ENCODE measurements around the gene MRPL14. TPM values are rescaled to one million over a fixed set of nuclear protein-coding genes. Genes with fewer than 3 reads are reported as not detected.
A peak's percentile ranks its signal among the peaks of the same experiment; 100 is the strongest.

The MRPL14 gene
- total RNA-seq = 10 to 100 TPM; 26.4 to 33.5 TPM
- long read RNA-seq, donor 1, transcript MRPL14-201 (3 exons, 959 nt) = major isoform, 6 of 8 reads
- long read RNA-seq, donor 1, partial matches to known transcripts = 0 of 8 reads
- long read RNA-seq, donor 1, other reads (novel, unspliced or antisense) = 2 of 8 reads
- long read RNA-seq, donor 2, transcript MRPL14-201 (3 exons, 959 nt) = major isoform, 31 of 38 reads
- long read RNA-seq, donor 2, partial matches to known transcripts = 1 of 38 reads
- long read RNA-seq, donor 2, other reads (novel, unspliced or antisense) = 6 of 38 reads

DNA sequence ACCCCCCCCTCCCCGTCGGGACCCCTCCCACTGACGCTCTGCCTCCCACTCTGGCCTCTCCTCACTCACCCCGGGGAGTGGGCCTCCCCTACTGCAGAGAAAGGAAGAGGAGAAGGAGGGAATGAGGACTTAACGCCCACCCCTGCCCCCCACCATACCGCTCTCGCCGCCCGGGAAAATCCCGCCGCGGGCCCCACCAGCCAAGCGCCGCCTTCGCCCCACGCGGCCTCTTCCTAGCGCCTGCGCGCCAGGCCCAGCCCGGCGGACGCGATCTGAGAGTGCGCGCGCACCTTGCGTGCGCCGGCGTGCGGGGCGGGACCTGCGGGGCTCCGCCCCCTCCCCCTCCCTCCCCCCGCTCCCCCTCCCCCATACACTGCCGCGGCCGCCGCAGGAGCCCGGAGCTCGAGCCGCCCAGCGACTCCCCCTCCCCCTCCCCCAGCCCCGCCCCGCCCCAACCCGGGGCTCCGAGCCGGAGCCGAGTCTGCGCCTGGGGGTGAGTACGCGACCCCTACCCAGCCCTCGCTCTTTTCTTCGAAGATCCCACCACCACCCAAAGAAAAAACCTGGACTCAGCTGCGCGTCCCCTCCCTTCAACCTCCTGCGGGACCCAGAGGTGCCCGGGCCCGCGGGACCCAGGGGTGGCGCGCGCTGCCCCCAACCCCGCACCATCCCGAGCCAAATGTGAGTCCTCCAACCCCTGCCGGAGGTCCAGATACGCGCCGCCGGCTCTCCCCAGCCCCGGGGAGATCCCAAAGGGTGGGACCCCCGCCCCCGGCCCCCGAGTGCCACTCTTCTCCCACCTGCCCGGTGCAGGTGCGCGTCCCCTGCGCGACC lies at the start of gene MRPL14, which contains the start of gene TMEM63B:
MRPL14 (minus strand) TSS at position 267 of the 834 bp plus-strand sequence. CDS start 10,841 bp downstream, outside the sequence.
TMEM63B (plus strand) TSS at position 369 of the 834 bp plus-strand sequence. CDS start 7,031 bp downstream, outside the sequence.
- intact Hi-C loops (cut with DNase I) = no loop called here

GRCh38 chr6:44176130-44176761 lies 49.0 kb upstream of the MRPL14 start:
- peak; percentile 57 for DNase-seq (ENCODE audit: low spot score)
- intact Hi-C loops (cut with DNase I) = loop anchor here in 1 of 2 donors (10.0 kb wide), 1 partner anchor 169 kb away; the partner anchor contains the start of gene SPATS1

More for the DNA sequence above, at the start of gene MRPL14, which contains the start of gene TMEM63B:
- DNase-seq (ENCODE audit: low spot score) = peak; percentile 97

GRCh38 chr6:44172731-44173500 lies 45.7 kb upstream of the MRPL14 start:
- peak; percentile 95 for DNase-seq (ENCODE audit: low spot score)
- intact Hi-C loops (cut with DNase I) = loop anchor here (5.0 to 10.0 kb wide), 2 partner anchors 64 to 172 kb away; partner anchors contain the start of gene SPATS1 (in 1 of the 2)

DNA sequence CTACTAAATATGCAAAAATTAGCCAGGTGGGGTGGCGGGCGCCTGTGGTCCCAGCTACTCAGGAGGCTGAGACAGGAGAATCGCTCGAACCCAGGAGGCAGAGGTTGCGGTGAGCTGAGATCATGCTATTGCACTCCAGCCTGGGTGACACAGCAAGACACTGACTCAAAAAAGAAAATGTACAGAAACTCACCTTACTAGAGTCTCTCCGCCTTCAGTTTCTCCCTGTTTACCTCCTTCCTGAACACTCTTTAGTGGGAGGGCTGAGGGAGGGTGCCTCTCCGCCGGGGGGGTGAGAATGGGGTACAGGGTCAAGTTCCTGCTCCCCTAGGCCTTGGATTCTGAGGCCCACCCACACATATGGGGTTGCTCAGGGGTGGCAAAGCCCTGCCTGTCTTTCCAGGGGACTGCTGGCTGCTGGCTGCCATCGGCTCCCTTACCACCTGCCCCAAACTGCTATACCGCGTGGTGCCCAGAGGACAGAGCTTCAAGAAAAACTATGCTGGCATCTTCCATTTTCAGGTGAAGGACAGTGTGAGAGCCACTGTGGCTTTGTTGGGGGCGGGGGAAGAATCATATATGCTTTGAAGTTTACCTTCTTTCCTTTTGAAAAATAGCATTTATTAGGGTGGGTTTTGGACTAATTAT lies 44.8 kb upstream of the MRPL14 start:
- DNase-seq (ENCODE audit: low spot score) = peak; percentile 66
- intact Hi-C loops (cut with DNase I) = loop anchor here (5.0 to 10.0 kb wide), 2 partner anchors 65 to 173 kb away; partner anchors contain the start of gene SPATS1 (in 1 of the 2)

DNA sequence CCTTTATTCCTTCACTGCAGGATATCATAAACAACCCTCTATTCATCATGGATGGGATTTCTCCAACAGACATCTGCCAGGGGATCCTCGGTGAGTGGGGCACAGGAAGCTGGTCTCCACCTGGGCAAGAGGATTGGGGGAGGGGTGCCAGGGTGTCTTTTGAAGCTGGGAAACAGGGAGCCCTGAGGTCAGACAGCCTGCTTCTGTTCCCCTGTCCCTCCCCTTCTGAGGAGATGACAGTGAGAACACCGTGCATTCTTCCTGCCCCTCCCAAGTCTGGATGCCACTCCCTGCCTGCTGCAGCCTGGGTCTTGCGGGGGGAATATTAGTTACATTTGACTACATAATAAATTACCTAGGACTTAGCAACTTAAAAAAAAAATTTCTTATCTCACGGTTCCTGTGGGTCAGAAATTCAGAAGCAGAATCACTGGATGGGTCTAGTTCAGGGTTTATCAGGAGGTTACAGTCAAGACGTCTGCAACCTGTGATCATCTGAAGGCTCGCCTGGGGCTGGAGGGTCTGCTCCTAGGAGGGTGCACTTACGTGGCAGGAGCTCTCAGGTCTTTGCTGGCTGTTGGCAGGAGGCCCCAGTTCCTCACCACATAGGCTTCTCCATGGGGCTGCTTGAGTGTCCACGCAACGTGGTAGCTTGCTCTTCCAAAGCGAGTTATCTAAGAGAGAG lies 42.8 kb upstream of the MRPL14 start:
- no peak for DNase-seq (ENCODE audit: low spot score)
- intact Hi-C loops (cut with DNase I) = loop anchor here (5.0 to 10.0 kb wide), 2 partner anchors 67 to 175 kb away; partner anchors contain the start of gene SPATS1 (in 1 of the 2)

- DNase-seq (ENCODE audit: low spot score) = peak; percentile 62
- intact Hi-C loops (cut with DNase I) = no loop called here
These were observed 41.9 kb upstream of the MRPL14 start for GRCh38 chr6:44169154-44169553.

DNA sequence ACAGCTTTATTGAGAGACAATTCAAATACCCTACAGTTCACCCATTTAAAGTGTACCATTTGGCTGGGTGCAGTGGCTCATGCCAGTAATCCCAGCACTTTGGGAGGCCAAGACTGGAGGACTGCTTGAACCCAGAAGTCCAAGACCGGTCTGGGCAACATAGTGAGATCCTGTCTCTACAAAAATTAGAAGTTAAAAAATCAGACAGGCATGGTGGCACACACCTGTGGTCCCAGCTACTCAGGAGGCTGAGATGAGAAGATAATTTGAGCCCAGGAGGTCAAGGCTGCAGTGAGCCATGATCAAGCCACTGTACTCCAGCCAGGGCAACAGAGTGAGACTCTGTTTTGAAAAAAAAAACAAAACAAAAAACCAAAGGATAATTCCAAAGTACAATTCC lies 40.3 kb upstream of the MRPL14 start:
- no peak for DNase-seq (ENCODE audit: low spot score)
- intact Hi-C loops (cut with DNase I) = no loop called here

DNA sequence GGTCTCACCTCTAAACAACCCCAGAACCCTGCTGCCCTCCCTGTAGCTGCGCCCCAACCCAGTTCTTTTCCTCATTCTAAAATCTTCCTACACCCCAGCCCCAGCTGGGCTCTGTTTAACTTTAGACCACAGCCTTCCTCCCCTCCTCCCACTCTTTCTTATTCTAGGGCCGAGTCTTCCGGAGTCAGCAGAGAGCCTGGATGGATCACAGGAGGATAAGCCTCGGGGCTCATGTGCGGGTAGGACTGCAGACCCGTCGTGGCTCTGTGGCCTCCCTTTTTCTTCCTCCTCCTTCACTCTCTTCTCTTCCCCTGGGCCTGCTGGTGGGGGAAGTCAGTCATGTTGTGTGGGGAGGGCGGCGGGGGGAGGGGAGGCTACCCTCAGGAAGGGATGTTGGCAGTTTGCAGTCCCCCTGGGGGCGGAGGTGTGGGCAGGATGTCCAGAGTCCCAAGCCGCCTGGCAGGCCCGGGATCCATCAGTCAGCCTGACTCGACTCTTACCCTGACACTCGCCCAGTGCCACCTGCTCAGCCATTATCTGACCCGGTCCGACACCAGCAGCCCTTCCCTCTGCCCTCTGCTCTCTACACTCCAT lies 39.4 kb upstream of the MRPL14 start:
- intact Hi-C loops (cut with DNase I) = no loop called here

GRCh38 chr6:44166116-44166515 lies 38.9 kb upstream of the MRPL14 start:
- intact Hi-C loops (cut with DNase I) = no loop called here
- DNase-seq (ENCODE audit: low spot score) = peak; percentile 61

More for the DNA sequence above, 39.4 kb upstream of the MRPL14 start:
- DNase-seq (ENCODE audit: low spot score) = peak; percentile 67

DNA sequence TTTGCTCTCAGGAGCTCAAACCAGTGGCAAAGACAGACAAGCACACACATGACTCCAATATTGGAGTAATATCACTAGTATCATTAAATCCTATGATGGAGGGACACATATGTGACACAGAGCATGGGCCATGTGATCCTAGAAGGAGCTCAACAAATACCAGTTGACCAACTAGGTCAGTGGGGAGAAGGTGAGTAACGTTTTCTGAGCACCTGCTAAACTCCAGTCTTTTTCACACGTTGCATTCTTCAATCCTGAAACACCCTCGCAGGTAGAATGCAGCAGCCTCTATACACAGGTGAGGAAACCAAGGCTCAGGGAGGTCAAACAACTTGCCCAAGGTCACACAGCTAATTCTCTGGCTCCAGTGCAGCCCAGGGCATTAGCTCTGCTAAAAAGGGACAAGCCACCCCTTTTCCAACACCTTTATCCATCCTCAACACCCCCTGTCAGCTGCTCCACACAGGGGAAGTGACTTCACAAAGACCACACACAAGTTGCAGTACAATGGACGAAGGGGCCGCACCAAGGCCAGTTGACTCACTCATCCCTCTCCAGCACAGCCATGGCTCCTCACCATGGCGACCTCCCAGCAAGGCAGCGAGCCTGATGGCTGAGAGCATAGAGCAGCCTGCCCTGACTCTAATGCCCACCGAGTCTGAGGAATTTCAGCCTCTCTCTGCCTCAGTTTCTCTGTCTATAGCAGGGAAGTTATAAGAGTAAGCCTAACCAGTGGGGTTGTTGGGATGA lies 35.8 kb upstream of the MRPL14 start:
- intact Hi-C loops (cut with DNase I) = no loop called here
- no peak for DNase-seq (ENCODE audit: low spot score)

- intact Hi-C loops (cut with DNase I) = no loop called here
- peak; percentile 69 for DNase-seq (ENCODE audit: low spot score)
These were observed 34.7 kb upstream of the MRPL14 start for GRCh38 chr6:44161997-44162338.

DNA sequence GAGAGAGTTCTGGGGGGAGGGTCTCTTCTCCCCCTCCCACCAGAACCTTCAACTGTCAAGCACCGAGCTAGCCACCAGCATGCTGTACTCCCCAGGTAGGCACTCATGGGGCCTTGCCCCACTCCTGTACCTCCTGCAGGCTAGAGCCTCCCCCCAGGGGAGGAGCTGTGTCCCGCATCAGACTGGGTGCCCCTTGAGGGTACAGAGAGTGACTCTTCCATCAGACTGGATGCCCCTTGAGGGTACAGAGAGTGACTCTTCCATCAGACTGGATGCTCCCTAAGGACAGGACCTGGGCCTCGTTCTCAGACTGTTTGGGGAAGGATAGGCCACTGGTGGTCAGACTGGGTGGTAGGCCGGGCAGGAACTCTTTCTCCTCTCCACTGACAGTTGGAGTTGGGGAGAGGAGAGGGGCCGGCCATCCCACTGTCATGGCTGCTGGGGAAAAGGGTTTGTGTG lies 31.5 kb upstream of the MRPL14 start, which contains the start of gene CAPN11:
CAPN11 (plus strand) TSS at position 51 of the 459 bp plus-strand sequence; CDS start at position 80, 29 bp downstream.
- no peak for DNase-seq (ENCODE audit: low spot score)
- intact Hi-C loops (cut with DNase I) = no loop called here

- DNase-seq (ENCODE audit: low spot score) = no peak
- intact Hi-C loops (cut with DNase I) = no loop called here
These were observed 29.9 kb upstream of the MRPL14 start for GRCh38 chr6:44157152-44157521.

DNA sequence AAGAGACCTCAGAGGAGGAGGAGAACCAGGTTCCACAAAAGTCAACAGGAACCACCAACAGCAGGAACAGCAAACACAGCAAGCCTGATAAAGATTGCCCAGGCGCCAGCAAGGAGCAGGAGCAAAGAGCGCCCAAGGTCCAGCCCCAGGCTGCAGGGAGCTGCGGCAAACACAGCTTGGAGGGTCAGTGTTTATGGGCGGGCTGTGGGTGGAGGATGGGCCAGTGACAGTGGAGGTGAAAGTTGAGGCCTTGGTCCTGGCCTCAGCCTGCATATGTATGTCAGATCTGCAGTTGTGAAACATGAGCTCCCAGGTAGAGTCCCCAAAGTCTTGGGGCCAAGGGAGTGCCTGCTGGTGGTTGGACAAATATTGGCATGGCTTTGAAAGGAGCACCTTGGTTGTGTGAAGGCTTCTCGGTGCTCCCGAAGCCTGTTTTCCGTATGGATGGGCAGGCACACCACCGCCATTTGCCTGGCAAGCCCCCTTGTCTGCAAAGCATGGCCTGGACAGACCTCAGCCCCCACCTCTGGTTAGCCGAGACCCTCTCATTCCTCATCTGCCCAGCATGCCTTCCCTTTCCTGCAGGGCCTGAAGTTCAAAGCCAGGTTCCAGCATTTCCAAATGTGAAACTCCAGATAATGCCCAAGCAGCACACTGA lies 29.4 kb upstream of the MRPL14 start:
- no peak for DNase-seq (ENCODE audit: low spot score)
- intact Hi-C loops (cut with DNase I) = no loop called here

DNA sequence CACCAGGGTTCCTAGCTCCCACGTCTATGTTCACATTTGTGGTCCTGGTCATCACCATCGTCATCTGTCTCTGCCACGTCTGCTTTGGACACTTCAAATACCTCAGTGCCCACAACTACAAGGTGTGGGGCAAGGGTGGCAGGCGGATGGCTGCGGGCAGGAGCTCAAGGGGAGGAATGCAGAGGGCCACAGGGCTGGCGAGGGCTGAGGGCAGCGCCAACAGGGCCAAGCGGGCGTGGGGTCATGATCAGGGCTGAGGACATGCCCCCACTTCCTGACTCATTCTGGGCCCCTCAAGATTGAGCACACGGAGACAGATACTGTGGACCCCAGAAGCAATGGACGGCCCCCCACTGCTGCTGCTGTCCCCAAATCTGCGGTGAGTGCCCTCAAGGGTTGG lies 26.8 kb upstream of the MRPL14 start:
- intact Hi-C loops (cut with DNase I) = no loop called here

DNA sequence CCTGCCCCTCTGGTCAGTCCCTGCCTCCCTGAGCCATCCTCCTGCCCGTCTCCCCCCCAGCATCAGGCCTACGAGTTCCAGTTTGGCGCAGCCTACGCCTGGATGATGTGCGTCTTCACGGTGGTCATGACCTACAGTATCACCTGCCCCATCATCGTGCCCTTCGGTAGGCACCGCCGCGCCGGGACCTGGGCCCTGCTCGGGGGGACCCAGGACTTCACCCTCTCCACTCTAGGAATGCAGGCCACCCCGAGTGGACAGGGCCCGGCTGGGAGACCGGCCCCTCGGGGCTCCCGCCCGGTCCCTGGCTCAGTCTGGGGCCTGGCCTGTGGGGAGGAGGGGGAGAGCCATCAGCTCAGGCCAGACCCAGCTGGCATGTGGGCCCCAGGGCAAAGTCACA lies 25.3 kb upstream of the MRPL14 start:
- DNase-seq (ENCODE audit: low spot score) = no peak
- intact Hi-C loops (cut with DNase I) = loop anchor here in 1 of 2 donors (2.0 kb wide), 1 partner anchor 56 kb away; no protein-coding TSS in a partner anchor

More for the DNA sequence above, 26.8 kb upstream of the MRPL14 start:
- no peak for DNase-seq (ENCODE audit: low spot score)
